GM19043 (cell line): ENCODE measurements around the gene HSPA4.
"Not testable (repeated sequence)": the region's sequence is repeated elsewhere in the genome, so short reads cannot be mapped to it uniquely, and the experiment has no call there.

Experiments used
- ATAC-seq: cut with Tn5 transposase; IDR thresholded peaks from one replicate; pipeline ENCODE4 v1.9.1; 2021; ENCODE audit warnings: low read depth; ENCODE audit not compliant: unreplicated experiment

The HSPA4 gene

GRCh38 chr5:133120156-133120750, 68.4 kb downstream of the HSPA4 start:
- no peak for ATAC-seq

- no peak for ATAC-seq
Measured at GRCh38 chr5:133121080-133121479, 69.3 kb downstream of the HSPA4 start.

GRCh38 chr5:133121611-133122150, 69.9 kb downstream of the HSPA4 start:
- ATAC-seq: no peak

GRCh38 chr5:133122711-133123110, 70.9 kb downstream of the HSPA4 start:
- no peak for ATAC-seq

GRCh38 chr5:133123297-133123696, 71.5 kb downstream of the HSPA4 start:
- no peak for ATAC-seq

GRCh38 chr5:133124891-133125290, 73.1 kb downstream of the HSPA4 start:
- no peak for ATAC-seq

- ATAC-seq: no peak
Measured at GRCh38 chr5:133128066-133128465, 76.3 kb downstream of the HSPA4 start.

GRCh38 chr5:133129289-133129688, 77.5 kb downstream of the HSPA4 start:
- ATAC-seq: no peak

GRCh38 chr5:133129950-133130349, 78.1 kb downstream of the HSPA4 start:
- ATAC-seq: no peak

- no peak for ATAC-seq
Measured at GRCh38 chr5:133130387-133131118, 78.7 kb downstream of the HSPA4 start.

GRCh38 chr5:133132717-133133116, 80.9 kb downstream of the HSPA4 start:
- no peak for ATAC-seq

- ATAC-seq: not testable (repeated sequence)
Measured at GRCh38 chr5:133133241-133133640, 81.4 kb downstream of the HSPA4 start.

GRCh38 chr5:133136890-133137289, 85.1 kb downstream of the HSPA4 start:
- ATAC-seq: not testable (repeated sequence)

GRCh38 chr5:133140311-133140710, 88.5 kb downstream of the HSPA4 start:
- ATAC-seq: no peak

- ATAC-seq: no peak
Measured at GRCh38 chr5:133141746-133142145, 89.9 kb downstream of the HSPA4 start.

- ATAC-seq: no peak
Measured at GRCh38 chr5:133142782-133143181, 91.0 kb downstream of the HSPA4 start.

GRCh38 chr5:133144245-133144981, 92.6 kb downstream of the HSPA4 start:
- ATAC-seq: no peak

GRCh38 chr5:133145436-133146170, 93.8 kb downstream of the HSPA4 start:
- no peak for ATAC-seq

- ATAC-seq: no peak
Measured at GRCh38 chr5:133147411-133147810, 95.6 kb downstream of the HSPA4 start.

- no peak for ATAC-seq
Measured at GRCh38 chr5:133147815-133148567, 96.2 kb downstream of the HSPA4 start.
